HepG2 (cell line): ENCODE data around the gene DPEP3. TPM values are rescaled to one million over a fixed set of nuclear protein-coding genes. Genes with fewer than 3 reads are reported as not detected.

Source experiments
- ATF7-NPFF ChIP-seq: sonication (generic); formaldehyde crosslinking; IDR thresholded peaks from 2 replicates; pipeline ENCODE4 v1.8.1; 2023; ENCODE audit warnings: mild to moderate bottlenecking, low read depth, missing genetic modification reagents, moderate library complexity
- CBFB ChIP-seq: sonication (generic); formaldehyde crosslinking; IDR thresholded peaks from 2 replicates; pipeline ENCODE4 v1.4.0; 2020; ENCODE audit warnings: missing genetic modification reagents
- CENPT ChIP-seq: sonication (generic); formaldehyde crosslinking; IDR thresholded peaks from 2 replicates; pipeline ENCODE4 v1.8.0; 2022; ENCODE audit warnings: low read depth, mild to moderate bottlenecking, moderate library complexity, missing genetic modification reagents
- MIER2 ChIP-seq: IDR thresholded peaks from 2 replicates; pipeline ENCODE4 v1.6.1; 2016; ENCODE audit warnings: missing biosample characterization, missing genetic modification reagents
- PHB2 ChIP-seq: fragments of 450-650 bp; IDR thresholded peaks from 2 replicates; pipeline ENCODE4 v1.6.1; 2018; ENCODE audit not compliant: partially characterized antibody
- RFX1 ChIP-seq: fragments of 450-650 bp; IDR thresholded peaks from 2 replicates; pipeline ENCODE4 v1.6.1; 2017
- THYN1 ChIP-seq: sonication (generic); formaldehyde crosslinking; IDR thresholded peaks from 2 replicates; pipeline ENCODE4 v1.8.1; 2023; ENCODE audit warnings: low read depth, mild to moderate bottlenecking, moderate library complexity, missing genetic modification reagents, borderline replicate concordance
- ZFP36L2 ChIP-seq: sonication (generic); formaldehyde crosslinking; IDR thresholded peaks from 2 replicates; pipeline ENCODE4 v1.4.0; 2020; ENCODE audit warnings: missing genetic modification reagents
- ZFP62 ChIP-seq: sonication (generic); formaldehyde crosslinking; IDR thresholded peaks from 2 replicates; pipeline ENCODE4 v1.4.0; 2020; ENCODE audit warnings: missing genetic modification reagents
- ZNF329 ChIP-seq: sonication (generic); formaldehyde crosslinking; IDR thresholded peaks from 2 replicates; pipeline ENCODE4 v1.9.0; 2021; ENCODE audit warnings: low read depth, mild to moderate bottlenecking, missing genetic modification reagents
- polyA plus RNA-seq, 8 experiments: library from polyadenylated mRNA; depleted of rRNA in 3 of 8; stranded (reverse) in 7 of 8; unstranded in 1 of 8; fragments of >200 nt; fragmentation: Illumina TruSeq in 4 of 8; extraction: Trizol in 4 of 8; gene quantifications; 2 replicates each; pipeline versions ENCODE4 v1.2.1 to v1.2.3, GENCODE V29; 2011 to 2016; ENCODE audit warnings: low read depth in 4 of 8, missing spikeins in 1 of 8, mixed read lengths in 1 of 8; ENCODE audit not compliant: insufficient read depth in 1 of 8
- total RNA-seq, 5 experiments: library from RNA; depleted of rRNA; stranded (reverse); fragments of >200 nt; fragmentation: Illumina TruSeq; extraction: Trizol; gene quantifications; 2 replicates each; pipeline ENCODE4 v1.2.3, GENCODE V29; 2016; ENCODE audit warnings: low read depth in 1 of 5
- TF ChIP-seq, protein P1 (sequence below): sonication (generic); formaldehyde crosslinking; IDR thresholded peaks from 2 replicates; pipeline ENCODE4 v1.4.0; 2020; ENCODE audit warnings: missing genetic modification reagents
- TF ChIP-seq, protein P2 (sequence below): sonication (generic); formaldehyde crosslinking; IDR thresholded peaks from 2 replicates; pipeline ENCODE4 v1.5.0; 2020; ENCODE audit warnings: missing genetic modification reagents
- TF ChIP-seq, protein P3 (sequence below): sonication (generic); formaldehyde crosslinking; IDR thresholded peaks from 2 replicates; pipeline ENCODE4 v1.4.0; 2020; ENCODE audit warnings: mild to moderate bottlenecking, low read depth, missing genetic modification reagents
- TF ChIP-seq, protein P4 (sequence below): IDR thresholded peaks from 2 replicates; pipeline ENCODE4 v1.6.1; 2016; ENCODE audit warnings: control low read depth

DPEP3 gene
- total and polyA plus RNA-seq, 2 of the 13 experiments (the other 11 are each of a cell fraction or from before 2014, with no cell fraction given): not detected

DNA sequence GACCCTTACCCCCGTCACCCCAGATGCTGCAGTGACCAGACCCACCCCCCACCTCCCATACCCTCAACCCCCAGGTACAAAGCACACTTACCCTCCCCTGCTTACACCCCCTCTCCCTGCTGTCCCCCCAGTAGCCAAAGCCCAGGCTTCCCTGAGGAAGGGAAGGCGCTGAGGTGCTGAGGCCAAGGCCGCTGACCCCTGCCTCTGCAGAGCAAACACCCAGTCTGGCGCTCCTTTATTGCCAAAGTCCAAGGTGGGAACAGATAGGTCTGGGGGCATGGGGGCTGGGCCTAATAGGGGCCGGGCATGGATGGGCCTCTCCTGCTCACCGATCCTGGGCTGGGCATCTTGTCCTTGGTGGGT lies 37.1 kb downstream of the DPEP3 start (continued):
- TF ChIP-seq ZFP36L2 (no peak), MIER2 (no peak), RFX1 (no peak), ZFP62 (no peak), ATF7-NPFF (CRISPR knock-in tag) (no peak), CBFB (CRISPR knock-in tag) (no peak), CENPT (CRISPR knock-in tag) (no peak), THYN1 (CRISPR knock-in tag) (no peak), ZNF329 (CRISPR knock-in tag) (no peak; the same call in 1 of the 2 replicates), PHB2 (no peak)
- TF ChIP-seq, protein P1, sequence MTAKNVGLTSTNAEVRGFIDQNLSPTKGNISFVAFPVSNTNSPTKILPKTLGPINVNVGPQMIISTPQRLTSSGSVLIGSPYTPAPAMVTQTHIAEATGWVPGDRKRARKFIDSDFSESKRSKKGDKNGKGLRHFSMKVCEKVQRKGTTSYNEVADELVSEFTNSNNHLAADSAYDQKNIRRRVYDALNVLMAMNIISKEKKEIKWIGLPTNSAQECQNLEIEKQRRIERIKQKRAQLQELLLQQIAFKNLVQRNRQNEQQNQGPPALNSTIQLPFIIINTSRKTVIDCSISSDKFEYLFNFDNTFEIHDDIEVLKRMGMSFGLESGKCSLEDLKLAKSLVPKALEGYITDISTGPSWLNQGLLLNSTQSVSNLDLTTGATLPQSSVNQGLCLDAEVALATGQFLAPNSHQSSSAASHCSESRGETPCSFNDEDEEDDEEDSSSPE (CRISPR knock-in tag): no peak
- TF ChIP-seq, protein P2, sequence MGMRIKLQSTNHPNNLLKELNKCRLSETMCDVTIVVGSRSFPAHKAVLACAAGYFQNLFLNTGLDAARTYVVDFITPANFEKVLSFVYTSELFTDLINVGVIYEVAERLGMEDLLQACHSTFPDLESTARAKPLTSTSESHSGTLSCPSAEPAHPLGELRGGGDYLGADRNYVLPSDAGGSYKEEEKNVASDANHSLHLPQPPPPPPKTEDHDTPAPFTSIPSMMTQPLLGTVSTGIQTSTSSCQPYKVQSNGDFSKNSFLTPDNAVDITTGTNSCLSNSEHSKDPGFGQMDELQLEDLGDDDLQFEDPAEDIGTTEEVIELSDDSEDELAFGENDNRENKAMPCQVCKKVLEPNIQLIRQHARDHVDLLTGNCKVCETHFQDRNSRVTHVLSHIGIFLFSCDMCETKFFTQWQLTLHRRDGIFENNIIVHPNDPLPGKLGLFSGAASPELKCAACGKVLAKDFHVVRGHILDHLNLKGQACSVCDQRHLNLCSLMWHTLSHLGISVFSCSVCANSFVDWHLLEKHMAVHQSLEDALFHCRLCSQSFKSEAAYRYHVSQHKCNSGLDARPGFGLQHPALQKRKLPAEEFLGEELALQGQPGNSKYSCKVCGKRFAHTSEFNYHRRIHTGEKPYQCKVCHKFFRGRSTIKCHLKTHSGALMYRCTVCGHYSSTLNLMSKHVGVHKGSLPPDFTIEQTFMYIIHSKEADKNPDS (CRISPR knock-in tag): no peak; the same call in 1 of the 2 replicates
- TF ChIP-seq, protein P3, sequence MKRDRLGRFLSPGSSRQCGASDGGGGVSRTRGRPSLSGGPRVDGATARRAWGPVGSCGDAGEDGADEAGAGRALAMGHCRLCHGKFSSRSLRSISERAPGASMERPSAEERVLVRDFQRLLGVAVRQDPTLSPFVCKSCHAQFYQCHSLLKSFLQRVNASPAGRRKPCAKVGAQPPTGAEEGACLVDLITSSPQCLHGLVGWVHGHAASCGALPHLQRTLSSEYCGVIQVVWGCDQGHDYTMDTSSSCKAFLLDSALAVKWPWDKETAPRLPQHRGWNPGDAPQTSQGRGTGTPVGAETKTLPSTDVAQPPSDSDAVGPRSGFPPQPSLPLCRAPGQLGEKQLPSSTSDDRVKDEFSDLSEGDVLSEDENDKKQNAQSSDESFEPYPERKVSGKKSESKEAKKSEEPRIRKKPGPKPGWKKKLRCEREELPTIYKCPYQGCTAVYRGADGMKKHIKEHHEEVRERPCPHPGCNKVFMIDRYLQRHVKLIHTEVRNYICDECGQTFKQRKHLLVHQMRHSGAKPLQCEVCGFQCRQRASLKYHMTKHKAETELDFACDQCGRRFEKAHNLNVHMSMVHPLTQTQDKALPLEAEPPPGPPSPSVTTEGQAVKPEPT: no peak
- TF ChIP-seq, protein P4, sequence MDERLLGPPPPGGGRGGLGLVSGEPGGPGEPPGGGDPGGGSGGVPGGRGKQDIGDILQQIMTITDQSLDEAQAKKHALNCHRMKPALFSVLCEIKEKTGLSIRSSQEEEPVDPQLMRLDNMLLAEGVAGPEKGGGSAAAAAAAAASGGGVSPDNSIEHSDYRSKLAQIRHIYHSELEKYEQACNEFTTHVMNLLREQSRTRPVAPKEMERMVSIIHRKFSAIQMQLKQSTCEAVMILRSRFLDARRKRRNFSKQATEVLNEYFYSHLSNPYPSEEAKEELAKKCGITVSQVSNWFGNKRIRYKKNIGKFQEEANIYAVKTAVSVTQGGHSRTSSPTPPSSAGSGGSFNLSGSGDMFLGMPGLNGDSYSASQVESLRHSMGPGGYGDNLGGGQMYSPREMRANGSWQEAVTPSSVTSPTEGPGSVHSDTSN (CRISPR knock-in tag): no peak
